HAP-1 (cell line): ENCODE data around the gene COPA.

Experiments used
- DNase-seq, 2 experiments: peaks; one replicate each; pipeline ENCODE4 v3.0.0-alpha.2; 2016 to 2020; ENCODE audit warnings: low spot score in 2 of 2
- H3K27me3 ChIP-seq: fragments of 250-450 bp; sonication (Bioruptor Pico); 2 replicates; pipeline ENCODE4 v1.5.1; 2020; ENCODE audit warnings: low read depth, mild to moderate bottlenecking, moderate library complexity
- H3K36me3 ChIP-seq: fragments of 250-450 bp; sonication (Bioruptor Pico); replicated peaks from 2 replicates; pipeline ENCODE4 v1.5.1; 2020; ENCODE audit warnings: mild to moderate bottlenecking
- H3K4me1 ChIP-seq: fragments of 250-450 bp; sonication (Bioruptor Pico); 2 replicates; pipeline ENCODE4 v1.5.1; 2020; ENCODE audit warnings: mild to moderate bottlenecking
- H3K4me3 ChIP-seq: fragments of 250-450 bp; sonication (Bioruptor Pico); 2 replicates; pipeline ENCODE4 v1.5.1; 2020; ENCODE audit warnings: mild to moderate bottlenecking, moderate library complexity
- H3K9me3 ChIP-seq: fragments of 250-450 bp; sonication (Bioruptor Pico); 2 replicates; pipeline ENCODE4 v1.5.1; 2020; ENCODE audit warnings: mild to moderate bottlenecking, moderate library complexity
- in situ Hi-C: fragments of 300-500 bp; cut with MboI; formaldehyde crosslinking; loops from 3 replicates; pipeline ENCODE4 v1.14.3; 2020; ENCODE audit warnings: low sequenced_read_pairs, inconsistent platforms, mixed read lengths

Gene COPA

DNA sequence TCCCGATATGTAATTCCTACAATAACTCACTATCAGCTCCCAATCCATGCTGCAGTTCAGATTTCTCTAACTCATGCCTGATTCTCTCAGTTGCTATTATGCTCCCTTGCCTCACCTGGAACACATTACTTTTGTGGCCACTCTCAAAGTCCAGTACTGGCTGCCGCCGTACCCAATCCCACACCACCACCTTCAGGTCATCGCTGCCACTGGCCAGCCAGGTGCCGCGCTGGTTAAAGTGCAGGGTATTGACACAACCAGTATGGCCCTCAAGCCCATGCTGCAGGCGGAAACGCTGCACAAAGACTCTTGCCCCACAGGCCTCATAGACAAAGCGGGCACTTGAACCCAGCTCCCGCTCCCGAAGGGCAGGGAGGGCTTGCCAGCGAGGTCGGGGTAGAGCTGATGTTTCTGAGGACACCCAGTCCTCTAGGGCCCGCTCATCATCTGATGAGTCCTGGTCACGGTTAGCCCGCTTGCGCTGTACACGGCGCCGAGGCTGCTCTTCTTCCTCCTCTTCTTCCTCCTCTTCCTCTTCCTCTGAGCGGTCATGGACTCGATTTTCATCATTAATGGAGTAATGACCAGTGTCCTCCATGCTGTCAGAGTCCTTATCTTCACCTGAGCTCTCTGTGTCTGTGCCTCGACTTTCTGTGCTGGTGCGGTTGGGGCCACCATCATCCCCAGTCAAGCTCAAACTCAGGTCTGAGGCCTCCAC lies 103.3 kb downstream of the COPA start:
- H3K36me3 ChIP-seq: peaks cover 62% of the 10 kb centered on the region
- in situ Hi-C loops: loop anchor here (10.0 to 25.0 kb wide), 2 partner anchors 135 to 302 kb away; partner anchors contain the start of genes IGSF9 and TAGLN2
- H3K27me3 ChIP-seq: no peaks in the 10 kb centered on the region
- H3K4me1 ChIP-seq: peaks cover 2% of the 10 kb centered on the region
- H3K9me3 ChIP-seq: no peaks in the 10 kb centered on the region
- DNase-seq: no peak
- H3K4me3 ChIP-seq: no peak overlapping the region
